Hepatocyte (in vitro differentiated cells): ENCODE measurements around the gene SLX4IP. TPM values are rescaled to one million over a fixed set of nuclear protein-coding genes. Genes with fewer than 3 reads are reported as not detected.

Experiments
- DNase-seq: peaks from one replicate; pipeline ENCODE4 v3.0.0-alpha.2; 2016; ENCODE audit warnings: low spot score
- H2AFZ ChIP-seq: fragments of 200-600 bp; sonication (generic); 2 replicates; pipeline ENCODE4 v1.6.0; 2016; ENCODE audit warnings: antibody characterized with exemption, mild to moderate bottlenecking
- H3K27ac ChIP-seq: fragments of 200-600 bp; sonication (generic); 2 replicates; pipeline ENCODE4 v1.5.1; 2016; ENCODE audit warnings: mild to moderate bottlenecking
- H3K27me3 ChIP-seq: fragments of 200-600 bp; sonication (generic); 2 replicates; pipeline ENCODE4 v1.6.1; 2016
- H3K36me3 ChIP-seq: fragments of 200-600 bp; sonication (generic); replicated peaks from 2 replicates; pipeline ENCODE4 v1.5.1; 2016; ENCODE audit warnings: low read depth; ENCODE audit not compliant: insufficient read depth
- H3K4me1 ChIP-seq: fragments of 200-600 bp; sonication (generic); 2 replicates; pipeline ENCODE4 v1.5.1; 2016; ENCODE audit warnings: mild to moderate bottlenecking, moderate library complexity; ENCODE audit not compliant: insufficient read depth
- H3K4me2 ChIP-seq: fragments of 200-600 bp; sonication (generic); 2 replicates; pipeline ENCODE4 v1.6.0; 2016
- H3K4me3 ChIP-seq: fragments of 200-600 bp; sonication (generic); 2 replicates; pipeline ENCODE4 v1.5.1; 2016; ENCODE audit warnings: mild to moderate bottlenecking
- H3K79me2 ChIP-seq: fragments of 200-600 bp; sonication (generic); 2 replicates; pipeline ENCODE4 v1.6.0; 2017; ENCODE audit warnings: mild to moderate bottlenecking
- H3K9me2 ChIP-seq: fragments of 200-600 bp; sonication (generic); replicated peaks from 2 replicates; pipeline ENCODE4 v1.6.0; 2017; ENCODE audit warnings: mild to moderate bottlenecking; ENCODE audit not compliant: insufficient read depth
- H3K9me3 ChIP-seq: fragments of 200-600 bp; sonication (generic); 2 replicates; pipeline ENCODE4 v1.5.1; 2016; ENCODE audit warnings: low read depth, mild to moderate bottlenecking
- H4K20me1 ChIP-seq: fragments of 200-600 bp; sonication (generic); 2 replicates; pipeline ENCODE4 v1.6.0; 2016; ENCODE audit warnings: mild to moderate bottlenecking; ENCODE audit not compliant: insufficient read depth, poor library complexity, severe bottlenecking
- CTCF ChIP-seq: fragments of 200-600 bp; sonication (generic); IDR thresholded peaks from 2 replicates; pipeline ENCODE4 v1.5.1; 2016; ENCODE audit warnings: antibody characterized with exemption, mild to moderate bottlenecking; ENCODE audit not compliant: poor library complexity
- EZH2 ChIP-seq: fragments of 200-600 bp; sonication (generic); IDR thresholded peaks from 2 replicates; pipeline ENCODE4 v1.6.1; 2016; ENCODE audit warnings: antibody characterized with exemption, mild to moderate bottlenecking, borderline replicate concordance
- EZH2phosphoT487 ChIP-seq: fragments of 200-600 bp; sonication (generic); IDR thresholded peaks from one replicate; pipeline ENCODE4 v1.6.1; 2018; ENCODE audit warnings: antibody characterized with exemption, mild to moderate bottlenecking, low read depth, moderate library complexity; ENCODE audit not compliant: unreplicated experiment, severe bottlenecking
- WGBS: methylation state at CpG from one replicate; pipeline ENCODE4 v1.1.6; 2016; ENCODE audit warnings: low lambda C conversion rate; ENCODE audit errors: missing lambda C conversion rate; 5-methylcytosine and 5-hydroxymethylcytosine counted together
- polyA plus RNA-seq: library from polyadenylated mRNA; unstranded; fragments of >200 nt; fragmentation: Nextera tagmentation; extraction: Ambion mirVana; gene quantifications from 2 replicates; pipeline ENCODE4 v1.2.1, GENCODE V29; 2016
- total RNA-seq: library from RNA; depleted of rRNA; stranded (reverse); fragments of >200 nt; gene quantifications from 2 replicates; pipeline ENCODE4 v1.2.3, GENCODE V29; 2014

The SLX4IP gene
- total and polyA plus RNA-seq, 2 experiments from 2014 or later, result 2.9 to 5.7 TPM

GRCh38 chr20:10634211-10634610, 199.1 kb downstream of the SLX4IP start:
- H4K20me1 ChIP-seq, result no peaks in the 10 kb centered on the region
- H3K79me2 ChIP-seq, result no peaks in the 10 kb centered on the region
- WGBS, result 78% methylated on average over 5 of the region's 5 CpGs
- H3K4me2 ChIP-seq, result peak overlapping the region; percentile 0
- H3K9me3 ChIP-seq, result no peaks in the 10 kb centered on the region
- H3K27me3 ChIP-seq, result no peaks in the 10 kb centered on the region
- TF ChIP-seq CTCF (no peak), EZH2phosphoT487 (no peak), EZH2 (no peak)
- peaks cover 4% of the 10 kb centered on the region for H3K4me1 ChIP-seq
- no peak for DNase-seq
- H3K4me3 ChIP-seq, result no peak overlapping the region
- H3K27ac ChIP-seq, result no peak overlapping the region
- no peaks in the 10 kb centered on the region for H3K36me3 ChIP-seq
- no peak overlapping the region for H2AFZ ChIP-seq
- H3K9me2 ChIP-seq, result no peaks in the 10 kb centered on the region

GRCh38 chr20:10634683-10635411, 199.7 kb downstream of the SLX4IP start:
- TF ChIP-seq CTCF, result no peak
- no peak for TF ChIP-seq EZH2phosphoT487
- TF ChIP-seq EZH2, result no peak
- Histone ChIP-seq H3K27ac (peak overlapping the region; percentile 20), H3K4me1 (peaks cover 4% of the 10 kb centered on the region), H3K9me2 (no peaks in the 10 kb centered on the region), H3K9me3 (no peaks in the 10 kb centered on the region), H3K4me3 (no peak overlapping the region), H3K36me3 (no peaks in the 10 kb centered on the region), H4K20me1 (no peaks in the 10 kb centered on the region), H2AFZ (no peak overlapping the region), H3K27me3 (no peaks in the 10 kb centered on the region), H3K4me2 (peak overlapping the region; percentile 0), H3K79me2 (no peaks in the 10 kb centered on the region)
- DNase-seq, result no peak
- WGBS, result 61% methylated on average over 11 of the region's 11 CpGs

- Histone ChIP-seq H2AFZ (no peak overlapping the region), H3K36me3 (no peaks in the 10 kb centered on the region), H3K4me2 (no peak overlapping the region), H3K9me2 (no peaks in the 10 kb centered on the region), H3K4me1 (peaks cover 4% of the 10 kb centered on the region), H3K4me3 (no peak overlapping the region), H3K27me3 (no peaks in the 10 kb centered on the region), H4K20me1 (no peaks in the 10 kb centered on the region), H3K27ac (peak overlapping the region; percentile 20), H3K79me2 (no peaks in the 10 kb centered on the region), H3K9me3 (no peaks in the 10 kb centered on the region)
- DNase-seq, result no peak
- WGBS, result 94% methylated on average over 5 of the region's 5 CpGs
- TF ChIP-seq CTCF (no peak), EZH2phosphoT487 (no peak), EZH2 (no peak)
Measured at GRCh38 chr20:10635476-10636208, 200.5 kb downstream of the SLX4IP start.
